BE2C (cell line): ENCODE results near the gene ADAM15.

Source experiments
- DNase-seq: peaks from one replicate; pipeline ENCODE4 v3.0.0-alpha.2; 2020
- H3K27me3 ChIP-seq: fragments of 250-450 bp; sonication (Bioruptor Pico); 2 replicates; pipeline ENCODE4 v1.5.1; 2020; ENCODE audit warnings: mild to moderate bottlenecking
- H3K36me3 ChIP-seq: fragments of 250-450 bp; sonication (Bioruptor Pico); 2 replicates; pipeline ENCODE4 v1.5.1; 2020; ENCODE audit warnings: mild to moderate bottlenecking
- H3K4me1 ChIP-seq: fragments of 250-450 bp; sonication (Bioruptor Pico); 2 replicates; pipeline ENCODE4 v1.5.1; 2020
- H3K4me3 ChIP-seq: 2 replicates; pipeline ENCODE4 v1.5.1; 2011; ENCODE audit warnings: low read depth, low read length
- H3K9me3 ChIP-seq: fragments of 250-450 bp; sonication (Bioruptor Pico); 2 replicates; pipeline ENCODE4 v1.5.1; 2020
- TF ChIP-seq, protein P1 (sequence below): IDR thresholded peaks from 2 replicates; pipeline ENCODE4 v1.5.1; 2012; ENCODE audit warnings: mild to moderate bottlenecking, low read depth, low read length

The ADAM15 gene

DNA sequence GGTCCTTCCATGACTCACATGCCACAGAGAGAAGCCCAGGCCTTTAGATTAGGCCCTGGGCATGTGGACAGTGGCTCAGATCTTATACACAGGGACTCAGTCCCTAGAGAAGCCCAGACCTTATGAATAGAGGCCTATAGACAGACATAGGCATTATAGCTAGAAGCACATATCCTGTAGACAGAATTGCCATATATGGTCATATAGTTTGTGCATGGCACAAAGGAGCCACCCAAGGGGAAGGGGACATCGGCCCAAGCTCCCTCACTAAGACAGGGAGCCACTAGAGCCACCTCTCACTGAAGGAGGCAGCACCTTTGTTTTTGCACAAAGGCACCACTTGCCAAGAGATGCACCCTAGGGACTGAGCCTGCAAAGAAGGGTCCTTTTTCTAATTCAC is 25.3 kb downstream of the ADAM15 start:
- H3K4me1 ChIP-seq: peaks cover 14% of the 10 kb centered on the region
- no peaks in the 10 kb centered on the region for H3K36me3 ChIP-seq
- H3K4me3 ChIP-seq: no peak overlapping the region
- H3K9me3 ChIP-seq: no peaks in the 10 kb centered on the region
- H3K27me3 ChIP-seq: peaks cover 26% of the 10 kb centered on the region
- TF ChIP-seq, protein P1, sequence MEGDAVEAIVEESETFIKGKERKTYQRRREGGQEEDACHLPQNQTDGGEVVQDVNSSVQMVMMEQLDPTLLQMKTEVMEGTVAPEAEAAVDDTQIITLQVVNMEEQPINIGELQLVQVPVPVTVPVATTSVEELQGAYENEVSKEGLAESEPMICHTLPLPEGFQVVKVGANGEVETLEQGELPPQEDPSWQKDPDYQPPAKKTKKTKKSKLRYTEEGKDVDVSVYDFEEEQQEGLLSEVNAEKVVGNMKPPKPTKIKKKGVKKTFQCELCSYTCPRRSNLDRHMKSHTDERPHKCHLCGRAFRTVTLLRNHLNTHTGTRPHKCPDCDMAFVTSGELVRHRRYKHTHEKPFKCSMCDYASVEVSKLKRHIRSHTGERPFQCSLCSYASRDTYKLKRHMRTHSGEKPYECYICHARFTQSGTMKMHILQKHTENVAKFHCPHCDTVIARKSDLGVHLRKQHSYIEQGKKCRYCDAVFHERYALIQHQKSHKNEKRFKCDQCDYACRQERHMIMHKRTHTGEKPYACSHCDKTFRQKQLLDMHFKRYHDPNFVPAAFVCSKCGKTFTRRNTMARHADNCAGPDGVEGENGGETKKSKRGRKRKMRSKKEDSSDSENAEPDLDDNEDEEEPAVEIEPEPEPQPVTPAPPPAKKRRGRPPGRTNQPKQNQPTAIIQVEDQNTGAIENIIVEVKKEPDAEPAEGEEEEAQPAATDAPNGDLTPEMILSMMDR: no peak
- DNase-seq: no peak

DNA sequence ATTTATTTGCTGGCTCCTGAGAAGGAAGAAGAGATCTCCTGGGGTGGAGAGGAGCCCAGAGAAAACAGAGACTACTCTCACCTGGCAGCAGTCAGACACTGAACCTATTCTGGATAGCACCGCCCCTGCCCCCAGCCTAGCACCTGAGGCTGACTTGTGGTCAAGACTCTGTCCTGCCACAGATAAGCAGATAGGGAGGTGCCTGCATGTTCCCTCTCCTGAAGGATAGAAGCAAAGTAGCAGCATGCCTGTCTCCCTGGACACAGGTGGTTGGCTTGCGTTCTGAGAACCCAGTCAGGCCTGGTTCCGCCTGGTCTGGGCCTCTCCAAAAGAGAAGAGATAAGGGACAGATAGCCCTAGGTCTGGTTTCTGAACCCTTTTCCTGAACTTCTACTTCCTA is 26.2 kb downstream of the ADAM15 start:
- H3K27me3 ChIP-seq: peaks cover 36% of the 10 kb centered on the region
- no peak for DNase-seq

GRCh38 chr1:155077758-155078445 is 26.8 kb downstream of the ADAM15 start:
- Histone ChIP-seq H3K4me3 (peak overlapping the region; percentile 48), H3K4me1 (peaks cover 14% of the 10 kb centered on the region), H3K27me3 (peaks cover 40% of the 10 kb centered on the region), H3K9me3 (no peaks in the 10 kb centered on the region), H3K36me3 (no peaks in the 10 kb centered on the region)
- TF ChIP-seq, protein P1: no peak
- DNase-seq: no peak

More for the DNA sequence above, 26.2 kb downstream of the ADAM15 start:
- peaks cover 14% of the 10 kb centered on the region for H3K4me1 ChIP-seq
- no peaks in the 10 kb centered on the region for H3K9me3 ChIP-seq
- TF ChIP-seq, protein P1: no peak
- no peaks in the 10 kb centered on the region for H3K36me3 ChIP-seq
- H3K4me3 ChIP-seq: no peak overlapping the region

DNA sequence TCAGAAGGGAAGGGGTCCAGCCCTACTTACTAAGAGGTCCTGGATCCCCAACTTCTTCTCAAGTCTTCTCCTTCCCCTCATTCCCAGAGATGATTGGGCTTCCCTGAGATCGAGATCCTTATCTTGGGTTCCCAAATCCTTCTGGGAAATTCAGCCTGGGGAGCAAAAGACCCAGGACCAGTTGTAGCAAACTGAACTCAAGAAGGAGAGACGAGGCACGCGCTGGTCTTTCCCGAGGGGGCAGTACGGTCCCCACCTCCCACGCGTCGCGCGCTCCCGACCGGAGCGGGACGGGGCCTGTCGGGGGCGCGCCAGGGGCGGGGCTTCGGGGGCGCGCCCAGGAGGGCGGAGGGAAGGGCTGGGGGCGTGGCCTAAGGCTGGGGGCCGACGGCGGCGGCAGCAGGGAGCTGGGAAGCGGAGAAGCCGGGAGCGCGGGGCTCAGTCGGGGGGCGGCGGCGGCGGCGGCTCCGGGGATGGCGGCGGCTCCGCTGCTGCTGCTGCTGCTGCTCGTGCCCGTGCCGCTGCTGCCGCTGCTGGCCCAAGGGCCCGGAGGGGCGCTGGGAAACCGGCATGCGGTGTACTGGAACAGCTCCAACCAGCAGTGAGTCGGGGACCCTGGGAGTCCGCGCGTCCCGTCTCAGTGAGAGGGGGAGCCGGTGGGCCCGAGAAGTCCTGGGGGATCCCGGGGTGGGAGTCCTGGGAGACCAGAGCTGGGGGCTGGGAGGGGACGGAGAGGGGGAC is 27.5 kb downstream of the ADAM15 start, which contains the start of gene EFNA3:
Gene EFNA3 (plus strand): TSS at position 369 of the 741 bp plus-strand sequence. CDS start 105 bp downstream, at position 474.
- DNase-seq: peak; percentile 80
- Histone ChIP-seq H3K27me3 (peaks cover 42% of the 10 kb centered on the region), H3K36me3 (no peaks in the 10 kb centered on the region), H3K4me3 (peak within 1 kb of the TSS; percentile 52), H3K9me3 (no peaks in the 10 kb centered on the region), H3K4me1 (peaks cover 14% of the 10 kb centered on the region)
- TF ChIP-seq, protein P1: no peak

DNA sequence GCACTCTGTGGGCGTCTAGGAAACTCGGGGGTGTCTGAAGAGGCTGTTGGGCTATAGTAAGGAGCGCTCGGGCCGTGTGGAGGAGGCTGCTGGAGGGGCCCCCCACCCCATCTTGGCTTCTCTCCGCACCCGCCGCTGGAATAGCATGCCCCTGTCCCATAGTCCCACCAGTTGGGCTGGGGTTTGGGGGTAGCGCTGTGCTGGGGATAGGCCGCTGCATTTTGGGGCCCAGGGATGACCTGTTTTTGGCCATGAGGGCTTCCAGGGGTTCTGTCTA is 28.0 kb downstream of the ADAM15 start:
- TF ChIP-seq, protein P1: no peak
- Histone ChIP-seq H3K27me3 (peaks cover 42% of the 10 kb centered on the region), H3K4me1 (peaks cover 18% of the 10 kb centered on the region), H3K36me3 (no peaks in the 10 kb centered on the region), H3K4me3 (peak overlapping the region; percentile 52), H3K9me3 (no peaks in the 10 kb centered on the region)
- DNase-seq: no peak
